HUES6 (cell line): ENCODE data around the gene SEMG1.

ENCODE experiments used
- H3K27ac ChIP-seq: 2 replicates; pipeline ENCODE4 v1.7.0; 2013; ENCODE audit warnings: low read depth, mild to moderate bottlenecking, low read length, inconsistent platforms
- H3K27me3 ChIP-seq: 2 replicates; pipeline ENCODE4 v1.6.1; 2013; ENCODE audit warnings: low read length; ENCODE audit not compliant: control insufficient read depth, insufficient read depth
- H3K36me3 ChIP-seq: 2 replicates; pipeline ENCODE4 v1.6.1; 2013; ENCODE audit warnings: low read length; ENCODE audit not compliant: control insufficient read depth, insufficient read depth
- H3K4me1 ChIP-seq: 2 replicates; pipeline ENCODE4 v1.6.1; 2013; ENCODE audit warnings: low read length; ENCODE audit not compliant: control insufficient read depth, insufficient read depth
- H3K4me3 ChIP-seq: 2 replicates; pipeline ENCODE4 v1.5.1; 2013; ENCODE audit warnings: low read depth, low read length
- H3K9ac ChIP-seq: one replicate; pipeline ENCODE4 v1.6.1; 2013; ENCODE audit warnings: mild to moderate bottlenecking, low read length
- H3K9me3 ChIP-seq: 2 replicates; pipeline ENCODE4 v1.6.1; 2013; ENCODE audit warnings: low read depth, low read length; ENCODE audit not compliant: control insufficient read depth, insufficient read depth

SEMG1 gene

DNA sequence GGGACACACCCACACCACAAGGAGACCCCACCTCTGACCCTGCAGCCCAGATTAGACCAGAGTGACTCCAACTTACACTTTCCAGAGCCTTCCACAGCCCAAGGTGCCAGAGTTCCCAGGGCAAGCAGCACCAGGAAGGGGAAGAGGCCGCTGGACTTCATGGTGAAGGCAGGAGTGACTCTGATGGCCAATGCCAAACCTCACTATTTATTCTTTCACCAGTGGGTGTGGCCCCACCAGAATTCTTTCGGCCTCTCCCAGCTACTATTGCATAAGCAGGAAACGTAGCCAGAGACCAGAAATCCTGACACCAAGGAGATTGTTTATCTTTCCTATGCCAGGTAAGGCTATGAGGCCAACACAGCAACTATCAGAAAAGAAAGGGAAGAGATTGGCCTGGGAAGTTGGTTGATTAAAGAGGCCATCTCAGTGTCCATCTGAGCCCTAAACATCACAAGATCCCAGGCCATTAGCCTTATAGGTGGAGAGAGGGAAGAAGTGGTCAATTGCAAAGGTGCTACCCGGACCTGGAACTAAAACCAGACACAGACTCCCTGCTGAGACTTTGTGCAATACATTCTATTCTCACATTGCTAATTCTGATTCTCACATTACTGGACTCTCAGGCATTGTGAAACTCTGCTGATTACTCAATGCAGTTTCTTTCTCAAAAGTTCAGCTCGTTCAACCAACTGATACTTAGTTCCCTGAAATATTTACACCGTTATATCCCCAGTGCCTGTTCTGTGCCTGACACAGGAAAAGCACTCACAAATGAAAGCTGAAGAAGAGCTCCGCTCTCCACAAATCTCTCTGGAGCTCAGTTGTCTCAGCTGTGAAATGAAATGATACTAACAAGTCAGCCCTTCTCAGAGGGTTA, 47.8 kb downstream of the SEMG1 start, which contains the start of gene SLPI:
TSS of gene SLPI (minus strand) at position 182 of the 880 bp plus-strand sequence. CDS start at position 161, 21 bp downstream.
- H3K27ac ChIP-seq = no peak within 1 kb of the TSS
- H3K27me3 ChIP-seq = no peaks in the 10 kb centered on the region
- no peak within 1 kb of the TSS for H3K4me3 ChIP-seq
- H3K36me3 ChIP-seq = no peaks in the 10 kb centered on the region
- H3K9me3 ChIP-seq = no peaks in the 10 kb centered on the region
- no peak within 1 kb of the TSS for H3K9ac ChIP-seq
- H3K4me1 ChIP-seq = peaks cover 6% of the 10 kb centered on the region

DNA sequence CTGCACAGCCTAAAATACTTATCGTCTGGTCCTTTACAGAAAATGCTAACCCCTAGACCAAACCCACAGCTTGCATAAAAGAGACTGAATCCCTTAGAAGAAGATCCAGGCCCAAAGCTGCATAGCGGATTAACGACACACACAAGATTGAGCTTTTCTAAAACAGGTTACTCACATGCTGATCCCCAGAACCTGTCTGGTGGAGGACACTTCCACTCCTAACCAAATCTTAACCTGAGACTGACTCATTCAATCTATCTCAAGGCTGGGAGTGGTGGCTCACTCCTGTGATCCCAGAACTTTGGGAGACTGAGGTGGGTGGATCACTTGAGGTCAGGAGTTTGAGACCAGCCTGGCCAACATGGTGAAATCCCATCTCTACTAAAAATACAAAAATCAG, 50.3 kb downstream of the SEMG1 start:
- Histone ChIP-seq H3K27me3 (no peaks in the 10 kb centered on the region), H3K36me3 (no peaks in the 10 kb centered on the region), H3K4me3 (no peak overlapping the region), H3K27ac (no peak overlapping the region), H3K4me1 (peaks cover 6% of the 10 kb centered on the region), H3K9ac (no peak overlapping the region), H3K9me3 (no peaks in the 10 kb centered on the region)

DNA sequence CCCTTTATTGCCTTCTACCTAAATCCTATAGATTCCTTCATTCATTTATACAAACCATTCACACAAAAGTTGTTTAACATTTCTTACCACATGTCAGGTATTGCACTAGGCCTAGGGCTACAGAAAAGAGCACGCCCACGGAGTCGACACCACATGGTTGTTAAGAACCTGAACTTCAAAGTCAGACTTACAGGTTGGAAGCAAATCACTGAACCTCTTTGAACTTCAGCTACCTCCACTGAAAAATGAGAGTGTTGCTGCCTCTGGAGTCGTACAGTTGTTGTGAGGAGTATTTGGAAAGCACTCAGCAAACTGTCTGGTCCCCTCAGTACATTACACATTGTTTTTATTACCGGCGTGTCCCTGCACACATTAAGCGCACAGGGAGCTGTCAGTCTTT, 50.9 kb downstream of the SEMG1 start:
- H3K27me3 ChIP-seq = no peaks in the 10 kb centered on the region
- no peaks in the 10 kb centered on the region for H3K9me3 ChIP-seq
- no peak overlapping the region for H3K9ac ChIP-seq
- H3K4me1 ChIP-seq = peaks cover 6% of the 10 kb centered on the region
- no peak overlapping the region for H3K4me3 ChIP-seq
- no peaks in the 10 kb centered on the region for H3K36me3 ChIP-seq
- H3K27ac ChIP-seq = no peak overlapping the region

DNA sequence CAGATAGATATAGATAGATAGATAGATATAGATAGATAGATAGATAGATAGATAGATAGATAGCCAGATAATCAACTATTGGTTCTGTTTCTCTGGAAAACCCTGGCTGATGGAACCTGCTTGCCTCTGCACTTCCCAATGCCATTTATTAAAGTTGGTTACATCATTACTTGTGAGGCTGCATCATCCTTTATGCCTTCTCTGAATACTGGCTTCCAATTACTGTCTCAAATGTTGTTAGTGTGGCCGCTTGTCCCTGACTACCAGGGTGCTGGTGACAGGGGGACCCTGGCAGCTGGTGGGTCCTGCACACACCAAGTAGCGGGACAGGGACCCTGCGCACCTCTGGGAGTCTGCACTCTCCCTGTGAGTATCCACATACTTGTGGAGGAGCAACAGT, 51.4 kb downstream of the SEMG1 start:
- no peaks in the 10 kb centered on the region for H3K36me3 ChIP-seq
- no peaks in the 10 kb centered on the region for H3K27me3 ChIP-seq
- H3K4me1 ChIP-seq = peaks cover 6% of the 10 kb centered on the region
- H3K27ac ChIP-seq = no peak overlapping the region
- H3K9ac ChIP-seq = no peak overlapping the region
- H3K9me3 ChIP-seq = no peaks in the 10 kb centered on the region
- H3K4me3 ChIP-seq = no peak overlapping the region

DNA sequence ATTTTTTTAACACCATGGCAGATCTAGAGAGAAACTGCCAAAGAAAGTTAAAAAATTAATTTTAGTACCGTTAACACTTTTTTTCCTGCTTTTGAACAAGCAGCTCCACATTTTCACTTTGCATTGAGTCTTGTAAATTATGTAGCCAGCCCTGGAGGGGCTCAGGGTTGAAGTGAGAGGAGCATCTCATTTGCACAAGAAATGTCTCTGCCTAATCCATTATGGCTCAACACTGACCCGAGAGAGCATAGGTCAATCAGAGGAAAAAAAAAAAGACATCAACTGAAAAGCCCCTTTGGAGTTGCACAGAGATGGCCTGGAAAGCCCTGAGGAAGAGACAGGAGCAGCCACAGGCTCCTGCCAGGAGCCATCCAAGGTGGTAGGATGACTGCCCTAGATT, 51.8 kb downstream of the SEMG1 start:
- Histone ChIP-seq H3K27me3 (no peaks in the 10 kb centered on the region), H3K9ac (no peak overlapping the region), H3K9me3 (no peaks in the 10 kb centered on the region), H3K4me3 (no peak overlapping the region), H3K4me1 (peaks cover 6% of the 10 kb centered on the region), H3K27ac (no peak overlapping the region), H3K36me3 (no peaks in the 10 kb centered on the region)
